T follicular helper cell (primary cell): ENCODE measurements around the gene ZNF678.

Experiments
- DNase-seq: peaks from one replicate; pipeline ENCODE4 v3.0.0-alpha.2; 2020; ENCODE audit warnings: low read depth

The ZNF678 gene

GRCh38 chr1:227723474-227723873 lies 160.1 kb downstream of the ZNF678 start:
- DNase-seq: no peak

GRCh38 chr1:227725046-227725445 lies 161.7 kb downstream of the ZNF678 start:
- DNase-seq: no peak

- DNase-seq: no peak
Measured at GRCh38 chr1:227726318-227726717, 163.0 kb downstream of the ZNF678 start.
